Mesendoderm (in vitro differentiated cells): ENCODE measurements around the gene KRTAP10-3. TPM values are rescaled to one million over a fixed set of nuclear protein-coding genes. Genes with fewer than 3 reads are reported as not detected.

ENCODE experiments used
- DNase-seq: peaks from one replicate; pipeline ENCODE4 v3.0.0; 2013
- H2AK5ac ChIP-seq: 2 replicates; pipeline ENCODE4 v1.6.1; 2013; ENCODE audit warnings: low read length, inconsistent platforms
- H2BK120ac ChIP-seq: 2 replicates; pipeline ENCODE4 v1.6.1; 2013; ENCODE audit warnings: low read depth, mild to moderate bottlenecking, low read length, moderate library complexity, mixed read lengths
- H2BK15ac ChIP-seq: replicated peaks from 2 replicates; pipeline ENCODE4 v1.6.1; 2013; ENCODE audit warnings: low read depth, mild to moderate bottlenecking, moderate library complexity
- H2BK5ac ChIP-seq: 2 replicates; pipeline ENCODE4 v1.6.1; 2013; ENCODE audit warnings: low read length, inconsistent platforms
- H3K18ac ChIP-seq: 2 replicates; pipeline ENCODE4 v1.6.1; 2013; ENCODE audit warnings: mild to moderate bottlenecking, low read length, mixed read lengths
- H3K23ac ChIP-seq: one replicate; pipeline ENCODE4 v1.6.1; 2013; ENCODE audit warnings: low read length
- H3K27ac ChIP-seq: 2 replicates; pipeline ENCODE4 v1.5.1; 2013; ENCODE audit warnings: low read depth, mild to moderate bottlenecking, inconsistent platforms, low read length, moderate library complexity
- H3K27me3 ChIP-seq: 2 replicates; pipeline ENCODE4 v1.6.1; 2013; ENCODE audit warnings: low read length, control low read depth, mild to moderate bottlenecking, inconsistent platforms; ENCODE audit not compliant: insufficient read depth, poor library complexity
- H3K36me3 ChIP-seq: 2 replicates; pipeline ENCODE4 v1.6.1; 2013; ENCODE audit warnings: low read length, inconsistent platforms; ENCODE audit not compliant: control insufficient read depth, insufficient read depth
- H3K4ac ChIP-seq: one replicate; pipeline ENCODE4 v1.6.1; 2013; ENCODE audit warnings: low read depth, mild to moderate bottlenecking, low read length, moderate library complexity
- H3K4me1 ChIP-seq: 2 replicates; pipeline ENCODE4 v1.6.1; 2013; ENCODE audit warnings: low read depth, low read length, inconsistent platforms; ENCODE audit not compliant: control insufficient read depth
- H3K4me2 ChIP-seq: 2 replicates; pipeline ENCODE4 v1.6.1; 2013; ENCODE audit warnings: low read length
- H3K4me3 ChIP-seq: 2 replicates; pipeline ENCODE4 v1.5.1; 2013; ENCODE audit warnings: mild to moderate bottlenecking, low read length
- H3K56ac ChIP-seq: one replicate; pipeline ENCODE4 v1.6.1; 2013; ENCODE audit warnings: low read length
- H3K79me1 ChIP-seq: 2 replicates; pipeline ENCODE4 v1.6.1; 2013; ENCODE audit warnings: low read length, inconsistent platforms
- H3K79me2 ChIP-seq: 2 replicates; pipeline ENCODE4 v1.6.1; 2013; ENCODE audit warnings: mild to moderate bottlenecking, low read length; ENCODE audit not compliant: control insufficient read depth, insufficient read depth
- H3K9ac ChIP-seq: 2 replicates; pipeline ENCODE4 v1.6.1; 2013; ENCODE audit warnings: low read length, inconsistent platforms
- H4K5ac ChIP-seq: one replicate; pipeline ENCODE4 v1.6.1; 2013; ENCODE audit warnings: low read length
- H4K8ac ChIP-seq: one replicate; pipeline ENCODE4 v1.6.1; 2013; ENCODE audit warnings: low read depth, mild to moderate bottlenecking, control low read depth, low read length, moderate library complexity
- WGBS: extraction: QIAGEN DNeasy Blood & Tissue Kit; methylation state at CpG from one replicate; pipeline ENCODE4 v1.1.7; 2013; ENCODE audit warnings: low lambda C conversion rate, missing lambda C conversion rate; ENCODE audit not compliant: insufficient coverage; ENCODE audit errors: extremely low coverage; 5-methylcytosine and 5-hydroxymethylcytosine counted together
- polyA plus RNA-seq, 2 experiments: library from polyadenylated mRNA; stranded (reverse); fragments of 200-250 nt; gene quantifications; one replicate each; pipeline ENCODE4 v1.2.3, GENCODE V29; 2013

Gene KRTAP10-3, protein sequence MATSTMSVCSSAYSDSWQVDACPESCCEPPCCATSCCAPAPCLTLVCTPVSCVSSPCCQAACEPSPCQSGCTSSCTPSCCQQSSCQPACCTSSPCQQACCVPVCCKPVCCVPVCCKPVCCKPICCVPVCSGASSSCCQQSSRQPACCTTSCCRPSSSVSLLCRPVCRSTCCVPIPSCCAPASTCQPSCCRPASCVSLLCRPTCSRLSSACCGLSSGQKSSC
- polyA plus RNA-seq (2013, experiment 1 of 2) = not detected
- not detected for polyA plus RNA-seq (2013, experiment 2 of 2)

DNA sequence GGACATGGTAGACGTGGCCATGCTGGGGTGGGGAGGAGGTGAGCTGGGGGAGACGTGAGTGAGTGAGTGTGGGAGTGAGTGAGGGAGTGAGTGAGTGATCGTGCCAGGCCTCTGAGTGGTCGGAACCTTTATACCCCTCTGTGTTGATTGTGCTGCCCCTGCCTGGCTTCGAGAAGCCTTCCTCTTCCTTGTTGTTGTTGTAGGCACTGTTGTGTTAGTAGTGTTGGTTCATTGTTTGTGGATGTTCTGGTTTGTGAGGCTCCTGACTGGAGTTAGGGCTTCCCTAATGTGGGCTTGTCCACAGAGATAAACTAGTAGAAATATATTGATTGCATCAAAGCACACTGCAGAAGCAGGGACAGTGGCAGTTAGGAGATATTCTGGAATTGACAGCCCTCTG, at the start of gene KRTAP10-3:
Gene KRTAP10-3, minus strand, starts transcription at position 101 of the 400 bp plus-strand sequence. Its CDS starts 80 bp downstream, at position 21.
- H3K9ac ChIP-seq = no peak within 1 kb of the TSS
- no CpG with 5 or more reads among the region's 5 CpGs for WGBS
- H3K27me3 ChIP-seq = no peaks in the 10 kb centered on the region

DNA sequence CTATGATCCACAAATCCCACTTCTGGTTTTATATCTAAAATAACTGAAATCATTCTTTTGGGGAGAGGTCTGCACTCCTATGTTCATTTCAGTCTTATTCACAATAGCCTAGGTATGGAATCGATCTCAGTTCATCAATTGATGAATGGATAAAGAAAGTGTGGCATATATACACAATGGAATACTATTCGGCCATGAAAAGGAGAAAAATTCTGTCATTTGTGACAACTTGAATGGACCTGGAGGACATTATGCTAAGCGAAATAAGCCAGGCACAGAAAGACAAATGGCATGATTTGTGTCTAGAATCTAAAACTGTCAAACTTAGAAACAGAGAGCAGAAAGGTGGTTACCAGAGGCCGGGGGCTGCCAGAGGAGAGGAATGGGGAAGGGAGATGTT, 47.9 kb upstream of the KRTAP10-3 start:
- Histone ChIP-seq H3K4me1 (no peaks in the 10 kb centered on the region), H4K5ac (no peak overlapping the region), H3K36me3 (no peaks in the 10 kb centered on the region), H3K4me2 (no peak overlapping the region), H3K18ac (no peak overlapping the region), H3K27ac (no peak overlapping the region), H2AK5ac (no peak overlapping the region), H3K4ac (no peak overlapping the region), H3K27me3 (no peaks in the 10 kb centered on the region), H2BK5ac (no peak overlapping the region), H3K79me1 (no peaks in the 10 kb centered on the region), H2BK15ac (no peak overlapping the region), H3K23ac (no peak overlapping the region), H2BK120ac (no peak overlapping the region), H3K79me2 (no peaks in the 10 kb centered on the region), H3K4me3 (no peak overlapping the region), H4K8ac (no peak overlapping the region), H3K9ac (no peak overlapping the region), H3K56ac (no peak overlapping the region)
- no peak for DNase-seq
- no CpG with 5 or more reads among the region's 4 CpGs for WGBS

More for the DNA sequence above, at the start of gene KRTAP10-3:
- Histone ChIP-seq H3K79me1 (no peaks in the 10 kb centered on the region), H3K23ac (no peak within 1 kb of the TSS), H3K4me2 (no peak within 1 kb of the TSS), H3K18ac (no peak within 1 kb of the TSS), H2AK5ac (no peak within 1 kb of the TSS), H3K36me3 (no peaks in the 10 kb centered on the region), H2BK5ac (no peak within 1 kb of the TSS), H4K5ac (no peak within 1 kb of the TSS), H3K79me2 (no peaks in the 10 kb centered on the region), H4K8ac (no peak within 1 kb of the TSS), H2BK15ac (no peak within 1 kb of the TSS), H2BK120ac (no peak within 1 kb of the TSS), H3K4me3 (no peak within 1 kb of the TSS), H3K4me1 (no peaks in the 10 kb centered on the region), H3K56ac (no peak within 1 kb of the TSS), H3K27ac (no peak within 1 kb of the TSS), H3K4ac (no peak within 1 kb of the TSS)
- no peak for DNase-seq

DNA sequence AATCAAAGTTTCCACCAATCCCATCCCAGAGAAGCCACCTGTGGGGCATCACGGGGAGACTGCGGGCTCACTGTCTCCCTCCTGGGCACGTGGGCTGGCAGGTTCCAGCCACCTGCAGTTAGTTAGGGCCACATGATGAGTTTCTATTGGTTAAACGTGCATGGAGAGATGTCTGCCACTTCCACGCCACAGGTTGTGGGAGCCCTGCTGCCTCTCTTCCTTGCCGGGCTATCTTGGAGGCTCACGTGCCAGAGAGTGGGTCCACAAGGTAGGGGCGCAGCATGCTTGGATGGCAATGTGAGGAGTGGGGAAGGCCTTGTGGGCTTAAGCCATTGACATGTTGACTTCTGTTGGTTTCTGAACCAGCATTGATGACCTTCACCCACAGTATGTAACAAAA, 45.3 kb upstream of the KRTAP10-3 start:
- H3K79me1 ChIP-seq = no peaks in the 10 kb centered on the region
- no peak overlapping the region for H3K4me2 ChIP-seq
- H3K79me2 ChIP-seq = no peaks in the 10 kb centered on the region
- H3K36me3 ChIP-seq = no peaks in the 10 kb centered on the region
- H2BK15ac ChIP-seq = no peak overlapping the region
- H3K4ac ChIP-seq = no peak overlapping the region
- H4K8ac ChIP-seq = no peak overlapping the region
- H3K27ac ChIP-seq = no peak overlapping the region
- no peak overlapping the region for H3K9ac ChIP-seq
- H3K4me1 ChIP-seq = no peaks in the 10 kb centered on the region
- H3K56ac ChIP-seq = no peak overlapping the region
- H3K4me3 ChIP-seq = no peak overlapping the region
- no peak overlapping the region for H4K5ac ChIP-seq
- DNase-seq = no peak
- no peak overlapping the region for H2AK5ac ChIP-seq
- H3K23ac ChIP-seq = no peak overlapping the region
- H2BK120ac ChIP-seq = no peak overlapping the region
- WGBS = no CpG with 5 or more reads among the region's 8 CpGs
- no peak overlapping the region for H3K18ac ChIP-seq
- no peak overlapping the region for H2BK5ac ChIP-seq
- no peaks in the 10 kb centered on the region for H3K27me3 ChIP-seq

DNA sequence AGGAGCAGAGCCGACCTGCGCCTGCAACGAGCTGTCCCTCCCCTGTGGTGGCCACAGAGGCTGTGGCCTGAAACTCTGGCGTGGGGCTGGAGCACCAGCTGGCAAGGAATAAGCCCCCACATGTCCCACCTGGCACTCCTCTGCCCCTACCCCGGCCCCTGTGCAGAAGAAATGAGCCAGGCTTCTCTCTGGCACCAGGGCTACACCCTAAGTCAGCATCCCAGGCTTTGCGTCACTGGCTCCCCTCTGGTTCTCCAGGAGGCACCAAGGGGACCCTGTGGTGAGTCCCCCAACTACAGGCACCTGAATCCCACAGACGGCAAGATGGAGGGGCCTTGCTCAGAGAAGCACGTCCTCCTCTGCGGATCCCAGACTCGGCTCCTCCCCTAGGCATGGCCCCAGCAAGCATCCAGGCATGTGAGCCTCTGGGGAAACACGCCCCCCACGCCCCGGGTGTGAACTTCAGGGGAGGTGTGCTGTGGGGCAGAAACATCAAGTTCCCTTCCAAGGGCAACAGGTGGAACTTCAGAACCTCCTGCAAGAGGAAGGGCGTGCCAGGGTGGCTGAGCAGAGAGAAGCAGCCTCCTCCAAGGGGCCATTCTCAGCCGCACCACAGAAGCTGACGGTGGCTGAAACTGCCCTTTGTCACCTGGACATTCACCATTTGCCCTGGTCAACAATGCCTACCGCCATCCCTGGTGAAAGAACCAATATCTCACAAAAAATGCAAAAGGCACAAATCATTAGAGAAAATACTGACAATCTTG, 44.7 kb upstream of the KRTAP10-3 start:
- no peak for DNase-seq
- H3K27me3 ChIP-seq = no peaks in the 10 kb centered on the region
- no peak overlapping the region for H3K56ac ChIP-seq
- no CpG with 5 or more reads among the region's 17 CpGs for WGBS
- no peak overlapping the region for H3K4me2 ChIP-seq
- H3K4ac ChIP-seq = no peak overlapping the region
- H3K4me3 ChIP-seq = no peak overlapping the region
- H3K18ac ChIP-seq = no peak overlapping the region
- H4K8ac ChIP-seq = no peak overlapping the region
- H2BK15ac ChIP-seq = no peak overlapping the region
- H3K36me3 ChIP-seq = no peaks in the 10 kb centered on the region
- H3K79me2 ChIP-seq = no peaks in the 10 kb centered on the region
- no peak overlapping the region for H2BK120ac ChIP-seq
- H3K4me1 ChIP-seq = no peaks in the 10 kb centered on the region
- no peak overlapping the region for H2AK5ac ChIP-seq
- H3K23ac ChIP-seq = no peak overlapping the region
- H3K79me1 ChIP-seq = no peaks in the 10 kb centered on the region
- H3K27ac ChIP-seq = no peak overlapping the region
- no peak overlapping the region for H3K9ac ChIP-seq
- no peak overlapping the region for H4K5ac ChIP-seq
- no peak overlapping the region for H2BK5ac ChIP-seq

DNA sequence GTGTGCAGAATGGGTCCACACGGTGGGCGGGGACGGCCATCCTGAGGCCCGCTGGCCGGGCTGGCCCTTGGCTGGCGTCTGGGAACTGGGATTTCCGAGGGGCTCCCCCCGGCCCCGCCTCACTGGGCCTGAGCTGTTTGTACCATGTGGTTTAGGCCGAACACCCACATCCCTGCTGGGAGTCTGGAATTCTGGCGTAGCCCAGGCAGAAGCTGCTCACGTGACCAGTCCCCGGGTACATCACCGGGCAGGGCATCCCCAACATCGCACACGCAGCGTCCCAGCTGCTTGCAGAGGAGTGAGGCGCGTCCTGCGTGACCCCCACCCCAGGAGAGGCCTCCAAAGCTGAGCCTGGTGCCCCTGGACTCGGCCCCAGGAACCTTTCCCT, 43.9 kb upstream of the KRTAP10-3 start:
- no peak overlapping the region for H2BK120ac ChIP-seq
- no peak overlapping the region for H3K4ac ChIP-seq
- H3K4me3 ChIP-seq = no peak overlapping the region
- no peak overlapping the region for H3K23ac ChIP-seq
- no peaks in the 10 kb centered on the region for H3K79me2 ChIP-seq
- no peaks in the 10 kb centered on the region for H3K36me3 ChIP-seq
- H2BK5ac ChIP-seq = no peak overlapping the region
- H3K27me3 ChIP-seq = no peaks in the 10 kb centered on the region
- H3K79me1 ChIP-seq = no peaks in the 10 kb centered on the region
- H3K4me1 ChIP-seq = no peaks in the 10 kb centered on the region
- WGBS = no CpG with 5 or more reads among the region's 21 CpGs
- H3K4me2 ChIP-seq = no peak overlapping the region
- no peak overlapping the region for H2BK15ac ChIP-seq
- no peak overlapping the region for H3K56ac ChIP-seq
- no peak overlapping the region for H3K18ac ChIP-seq
- no peak overlapping the region for H3K27ac ChIP-seq
- no peak overlapping the region for H4K5ac ChIP-seq
- H3K9ac ChIP-seq = no peak overlapping the region
- DNase-seq = no peak
- H4K8ac ChIP-seq = no peak overlapping the region
- no peak overlapping the region for H2AK5ac ChIP-seq
